Retina (tissue), 1 donor: ENCODE data around the gene PGAP3.
"Not testable (repeated sequence)": the region's sequence is repeated elsewhere in the genome, so short reads cannot be mapped to it uniquely, and the experiment has no call there.

Experiments
- DNase-seq: peaks from one replicate; pipeline ENCODE4 v3.0.0-alpha.2; 2016

The PGAP3 gene

DNA sequence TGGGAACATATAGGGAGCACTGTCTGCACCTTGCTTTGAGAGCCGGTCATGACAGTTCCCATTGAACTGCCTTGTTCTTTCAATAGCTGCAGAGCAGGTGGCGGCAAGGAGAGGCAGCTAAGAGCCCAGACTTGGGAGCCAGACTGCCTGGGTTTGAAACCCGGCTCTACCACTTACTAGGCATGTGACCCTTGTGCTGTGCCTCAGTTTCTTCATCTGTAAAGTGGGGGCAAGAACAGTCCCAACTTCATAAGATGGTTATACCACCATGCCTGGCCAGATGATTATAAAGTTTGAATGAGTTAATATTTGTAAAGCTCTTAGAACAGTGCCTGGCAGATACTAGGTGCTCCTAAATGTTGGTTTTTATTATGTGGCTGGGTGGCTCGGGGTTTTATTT is 26.4 kb upstream of the PGAP3 start:
- DNase-seq, result no peak

DNA sequence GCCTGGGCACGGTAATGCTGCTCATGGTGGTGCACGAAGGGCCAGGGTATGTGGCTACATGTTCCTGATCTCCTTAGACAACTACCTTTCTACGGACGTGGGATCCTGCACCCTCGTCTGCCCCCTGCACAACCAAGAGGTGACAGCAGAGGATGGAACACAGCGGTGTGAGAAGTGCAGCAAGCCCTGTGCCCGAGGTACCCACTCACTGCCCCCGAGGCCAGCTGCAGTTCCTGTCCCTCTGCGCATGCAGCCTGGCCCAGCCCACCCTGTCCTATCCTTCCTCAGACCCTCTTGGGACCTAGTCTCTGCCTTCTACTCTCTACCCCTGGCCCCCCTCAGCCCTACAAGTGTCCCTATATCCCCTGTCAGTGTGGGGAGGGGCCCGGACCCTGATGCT is 24.0 kb upstream of the PGAP3 start:
- no peak for DNase-seq

DNA sequence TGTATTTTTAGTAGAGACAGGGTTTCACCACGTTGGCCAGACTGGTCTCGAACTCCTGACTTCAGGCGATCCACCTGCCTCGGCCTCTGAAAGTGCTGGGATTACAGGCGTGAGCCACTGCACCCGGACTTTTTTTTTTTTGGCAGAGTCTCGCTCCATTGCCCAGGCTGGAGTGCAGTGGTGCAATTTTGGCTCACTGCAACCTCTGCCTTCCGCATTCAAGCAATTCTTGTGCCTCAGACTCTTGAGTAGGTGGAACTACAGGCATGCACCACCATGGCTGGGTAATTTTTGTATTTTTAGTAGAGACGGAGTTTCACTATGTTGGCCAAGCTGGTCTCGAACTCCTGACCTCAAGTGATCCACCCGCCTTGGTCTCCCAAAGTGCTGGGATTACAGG is 23.2 kb upstream of the PGAP3 start:
- not testable (repeated sequence) for DNase-seq

DNA sequence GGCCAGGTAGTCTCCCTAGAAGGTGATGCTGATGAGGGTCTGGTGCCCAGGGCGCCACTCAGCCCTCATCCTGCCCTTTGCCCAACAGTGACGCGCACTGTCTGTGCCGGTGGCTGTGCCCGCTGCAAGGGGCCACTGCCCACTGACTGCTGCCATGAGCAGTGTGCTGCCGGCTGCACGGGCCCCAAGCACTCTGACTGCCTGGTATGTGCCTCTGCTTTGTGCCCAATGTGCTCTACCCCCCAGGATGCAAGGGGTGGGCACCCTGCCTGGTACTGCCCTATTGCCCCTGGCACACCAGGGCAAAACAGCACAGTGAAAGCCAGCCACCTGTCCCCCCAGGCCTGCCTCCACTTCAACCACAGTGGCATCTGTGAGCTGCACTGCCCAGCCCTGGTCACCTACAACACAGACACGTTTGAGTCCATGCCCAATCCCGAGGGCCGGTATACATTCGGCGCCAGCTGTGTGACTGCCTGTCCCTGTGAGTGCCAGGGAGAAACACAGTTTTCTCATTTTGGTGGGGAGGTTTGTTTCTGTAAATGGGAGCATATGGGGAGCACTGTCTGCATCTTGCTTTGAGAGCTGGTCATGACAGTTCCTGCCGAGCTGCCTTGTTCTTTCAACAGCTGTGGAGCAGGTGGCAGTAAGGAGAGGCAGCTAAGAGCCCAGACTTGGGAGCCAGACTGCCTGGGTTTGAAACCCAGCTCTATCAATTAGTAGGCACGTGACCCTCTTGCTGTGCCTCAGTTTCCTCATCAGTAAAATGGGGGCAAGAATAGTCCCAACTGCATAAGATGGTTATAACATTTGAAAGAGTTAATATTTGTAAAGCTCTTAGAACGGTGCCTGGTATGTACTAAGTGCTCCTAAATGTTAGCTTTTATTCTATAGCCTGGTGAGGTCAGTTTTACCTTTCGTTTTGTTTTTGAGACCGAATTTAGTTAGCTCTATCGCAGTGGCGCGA is 22.4 kb upstream of the PGAP3 start:
- DNase-seq, result no peak

DNA sequence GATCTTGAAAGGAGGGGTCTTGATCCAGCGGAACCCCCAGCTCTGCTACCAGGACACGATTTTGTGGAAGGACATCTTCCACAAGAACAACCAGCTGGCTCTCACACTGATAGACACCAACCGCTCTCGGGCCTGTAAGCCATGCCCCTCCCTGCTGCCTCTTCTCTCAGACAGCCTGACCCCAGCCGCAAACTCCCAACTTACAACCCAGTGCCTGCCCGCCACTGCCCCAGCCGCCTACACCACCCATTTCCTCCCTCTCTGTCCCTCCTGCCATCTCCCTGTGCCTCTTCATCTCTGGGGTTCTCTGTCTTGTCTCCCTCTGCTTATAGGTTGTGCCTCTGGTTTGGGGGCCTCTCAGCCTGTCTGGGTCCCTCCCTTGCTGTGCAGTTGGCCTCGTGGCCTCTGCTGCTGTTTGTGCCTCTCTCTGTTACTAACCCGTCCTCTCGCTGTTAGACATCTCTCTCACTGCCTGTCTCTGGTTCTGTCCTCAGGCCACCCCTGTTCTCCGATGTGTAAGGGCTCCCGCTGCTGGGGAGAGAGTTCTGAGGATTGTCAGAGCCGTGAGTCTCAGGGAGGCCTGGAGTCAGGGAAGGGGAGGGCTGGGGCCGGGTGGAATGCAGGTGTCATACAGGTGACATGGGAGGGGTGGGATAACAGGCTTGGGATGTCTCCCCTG is 21.6 kb upstream of the PGAP3 start:
- no peak for DNase-seq

DNA sequence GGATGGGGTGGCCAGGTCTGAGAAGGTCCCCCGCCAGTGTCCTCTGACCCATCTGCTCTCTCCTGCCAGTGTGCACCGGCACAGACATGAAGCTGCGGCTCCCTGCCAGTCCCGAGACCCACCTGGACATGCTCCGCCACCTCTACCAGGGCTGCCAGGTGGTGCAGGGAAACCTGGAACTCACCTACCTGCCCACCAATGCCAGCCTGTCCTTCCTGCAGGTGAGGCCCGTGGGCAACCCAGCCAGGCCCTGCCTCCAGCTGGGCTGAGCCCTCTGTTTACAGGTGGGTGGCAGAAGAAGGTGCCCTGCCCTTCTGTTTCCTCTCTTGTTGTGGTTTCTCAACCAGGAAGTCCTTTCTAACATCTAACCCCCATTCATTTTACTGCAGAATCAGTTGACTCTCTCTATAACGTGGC is 19.1 kb upstream of the PGAP3 start:
- no peak for DNase-seq

DNA sequence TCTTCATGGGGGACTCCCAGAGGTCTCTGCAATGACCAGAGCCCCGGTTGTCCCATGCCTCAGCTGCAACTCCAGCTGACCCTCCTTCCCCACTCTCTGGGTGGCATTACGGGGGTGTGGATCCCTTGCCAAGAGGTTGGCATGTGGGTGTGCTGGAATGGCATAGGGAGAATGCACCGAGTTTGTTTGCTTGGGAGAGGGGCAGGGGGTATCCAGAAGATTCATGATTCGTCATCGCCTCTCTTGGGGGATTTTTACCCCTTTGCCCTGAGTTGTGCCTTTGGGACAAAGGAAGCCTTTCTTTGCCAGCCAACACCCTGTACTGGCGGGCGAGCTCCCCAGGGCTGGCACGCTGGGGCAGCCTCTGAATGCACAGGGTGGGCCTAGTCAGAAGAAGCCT is 18.5 kb upstream of the PGAP3 start:
- DNase-seq, result no peak

DNA sequence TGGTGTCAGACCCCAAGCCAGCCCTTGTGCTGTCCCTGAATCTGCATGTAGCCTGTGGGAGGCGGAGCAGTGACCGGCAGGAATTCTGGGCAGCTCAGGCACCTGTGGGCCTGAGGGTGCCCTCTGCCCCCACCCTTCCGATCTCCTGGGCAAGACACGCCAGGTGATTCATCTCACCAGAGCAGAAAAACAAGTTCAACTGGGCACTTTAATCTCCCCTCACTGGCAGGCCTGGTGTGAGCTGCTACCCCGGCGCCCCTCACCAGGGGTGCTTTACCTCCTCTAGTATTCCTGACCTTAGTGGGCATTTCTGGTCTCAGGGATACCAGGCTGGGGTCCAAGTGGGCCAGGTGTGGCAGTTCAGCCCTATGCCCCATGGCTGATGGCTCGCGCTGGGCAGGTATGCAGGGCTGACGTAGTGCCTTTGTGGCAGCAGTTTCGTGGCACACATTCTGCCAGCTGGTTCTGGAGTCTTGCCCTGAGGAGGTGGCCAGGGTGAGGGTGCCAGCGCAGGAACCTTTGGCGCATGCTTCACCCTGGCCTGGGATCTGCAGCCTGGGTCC is 18.0 kb upstream of the PGAP3 start:
- DNase-seq, result no peak

DNA sequence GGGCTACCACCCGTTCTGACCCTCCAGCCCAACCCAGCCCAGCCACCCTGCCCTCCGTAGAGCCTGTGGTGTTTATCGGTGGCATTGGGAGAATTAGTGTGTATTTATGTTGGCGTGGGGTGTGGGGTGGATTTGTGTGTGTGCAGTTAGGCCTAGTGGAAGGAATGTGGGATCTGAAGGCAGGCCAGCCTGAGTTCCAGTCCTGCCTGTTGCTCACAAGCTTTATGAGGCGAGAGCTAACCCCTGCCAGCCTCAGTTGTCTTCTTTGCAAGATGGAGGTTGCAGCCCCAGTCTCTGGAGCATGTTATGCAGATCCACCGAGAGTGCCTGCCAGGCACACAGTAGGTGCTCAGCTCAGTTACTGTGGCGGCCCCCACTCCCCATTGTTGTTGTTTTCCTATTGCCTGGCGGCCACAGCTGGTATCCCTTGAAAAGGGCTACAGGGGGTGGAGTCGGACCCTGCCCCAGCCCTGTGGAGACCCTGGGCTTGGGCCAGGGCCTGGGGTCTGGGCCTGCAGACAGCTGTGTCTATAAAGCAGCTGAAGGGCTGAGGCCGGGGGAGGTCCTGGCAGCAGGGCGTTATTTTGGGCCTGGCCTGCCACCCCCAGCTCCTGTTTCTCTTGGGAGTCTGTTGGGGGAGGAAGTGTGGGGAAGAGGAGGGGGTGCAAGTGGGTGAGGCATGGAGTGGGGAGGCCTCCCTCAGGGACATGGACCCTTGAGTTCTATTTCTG is 17.1 kb upstream of the PGAP3 start:
- DNase-seq, result no peak

DNA sequence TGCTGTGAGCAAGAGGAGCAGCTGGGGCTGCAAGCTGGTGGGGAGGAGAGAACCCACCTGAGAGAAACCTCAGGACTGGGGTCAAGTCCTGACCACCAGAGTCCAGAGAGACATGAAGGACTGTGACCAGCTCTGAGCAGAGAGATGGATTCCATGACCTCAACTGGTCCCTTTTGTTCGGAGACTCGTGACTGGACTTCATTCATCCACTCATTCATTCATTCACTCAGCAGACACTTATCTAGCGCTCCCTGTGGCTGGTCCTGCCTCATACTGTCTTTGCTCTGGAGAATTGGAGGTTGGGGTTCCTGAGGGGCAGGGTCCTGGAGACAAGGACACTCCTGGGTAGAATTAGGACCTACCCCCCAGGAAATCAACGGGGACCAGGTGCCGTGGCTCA is 16.1 kb upstream of the PGAP3 start:
- DNase-seq, result no peak

DNA sequence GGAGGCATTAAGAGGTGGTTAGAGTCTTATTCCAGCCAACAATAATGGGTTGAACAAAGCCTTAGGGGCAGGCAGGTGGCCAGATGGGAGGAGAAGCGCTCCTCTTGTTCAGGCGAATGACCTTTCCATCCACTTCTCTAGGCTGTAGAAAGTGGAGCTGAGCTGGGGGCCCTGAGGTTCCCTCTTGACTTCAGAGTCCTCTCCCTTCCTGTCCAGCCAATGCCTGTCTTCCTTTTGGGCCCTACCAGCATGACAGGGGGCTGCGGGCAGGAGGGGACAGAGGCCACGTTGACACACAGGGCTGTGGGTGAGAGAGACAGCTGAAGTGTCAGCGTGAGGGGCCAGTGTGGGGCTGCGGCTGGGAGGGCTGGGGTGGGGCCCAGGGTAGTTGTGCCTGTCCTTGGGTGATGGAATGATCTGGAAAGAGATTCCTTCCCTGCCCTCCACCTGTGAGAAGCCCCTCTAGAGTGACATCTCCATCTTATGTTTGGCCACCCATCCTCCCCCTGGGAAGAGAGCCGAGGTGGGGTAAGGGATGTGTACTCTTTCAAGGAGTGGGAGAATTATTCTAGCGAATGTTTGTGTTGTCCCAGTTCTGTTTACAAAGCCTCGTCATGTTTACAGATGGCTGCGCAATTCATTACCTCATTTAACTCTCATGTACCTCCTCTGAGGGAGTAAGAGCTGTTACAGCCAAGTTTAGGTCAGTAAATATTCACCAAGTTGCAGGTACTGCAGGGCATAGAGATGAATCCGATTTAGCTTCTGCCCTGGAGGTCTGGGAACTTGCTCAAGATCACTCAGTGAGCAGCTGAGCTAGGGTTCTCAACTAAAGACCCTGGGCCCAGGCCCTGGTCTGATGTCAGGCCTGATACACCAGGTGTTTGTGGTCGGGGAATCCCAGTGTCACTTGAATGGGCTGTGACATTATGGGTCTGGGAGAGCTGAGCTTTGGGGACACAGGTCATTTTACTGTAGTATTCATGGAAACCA is 15.3 kb upstream of the PGAP3 start:
- no peak for DNase-seq

DNA sequence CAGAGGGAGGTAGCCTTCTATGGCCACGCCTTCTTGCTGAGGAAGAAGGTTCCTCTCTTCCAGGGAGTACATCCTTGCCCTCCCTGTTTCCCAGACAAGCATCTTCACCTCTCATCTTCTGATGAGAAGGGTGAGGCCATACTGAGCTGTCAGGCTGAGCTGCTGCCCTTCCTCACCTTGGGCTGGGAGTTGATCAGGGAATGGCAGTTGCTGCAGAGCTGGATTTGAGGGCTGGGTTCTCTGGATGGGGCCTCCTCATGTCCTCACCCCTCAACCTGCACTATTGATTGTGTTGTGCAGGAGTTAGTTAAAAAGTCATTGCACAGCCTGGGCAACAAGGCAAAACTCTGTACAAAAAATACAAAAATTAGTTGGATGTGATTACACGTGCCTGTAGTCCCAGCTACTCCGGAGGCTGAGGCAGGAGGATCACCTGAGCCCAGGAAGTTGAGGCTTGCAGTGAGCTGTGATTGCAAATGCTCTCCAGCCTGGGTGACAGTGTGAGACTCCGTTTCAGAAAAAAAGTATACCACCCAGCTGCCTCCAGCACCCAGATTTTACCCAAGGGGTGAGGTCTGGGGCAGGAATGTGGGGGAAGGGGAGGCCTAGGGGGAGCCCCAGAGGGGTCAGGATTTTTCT is 14.0 kb upstream of the PGAP3 start:
- DNase-seq, result no peak

DNA sequence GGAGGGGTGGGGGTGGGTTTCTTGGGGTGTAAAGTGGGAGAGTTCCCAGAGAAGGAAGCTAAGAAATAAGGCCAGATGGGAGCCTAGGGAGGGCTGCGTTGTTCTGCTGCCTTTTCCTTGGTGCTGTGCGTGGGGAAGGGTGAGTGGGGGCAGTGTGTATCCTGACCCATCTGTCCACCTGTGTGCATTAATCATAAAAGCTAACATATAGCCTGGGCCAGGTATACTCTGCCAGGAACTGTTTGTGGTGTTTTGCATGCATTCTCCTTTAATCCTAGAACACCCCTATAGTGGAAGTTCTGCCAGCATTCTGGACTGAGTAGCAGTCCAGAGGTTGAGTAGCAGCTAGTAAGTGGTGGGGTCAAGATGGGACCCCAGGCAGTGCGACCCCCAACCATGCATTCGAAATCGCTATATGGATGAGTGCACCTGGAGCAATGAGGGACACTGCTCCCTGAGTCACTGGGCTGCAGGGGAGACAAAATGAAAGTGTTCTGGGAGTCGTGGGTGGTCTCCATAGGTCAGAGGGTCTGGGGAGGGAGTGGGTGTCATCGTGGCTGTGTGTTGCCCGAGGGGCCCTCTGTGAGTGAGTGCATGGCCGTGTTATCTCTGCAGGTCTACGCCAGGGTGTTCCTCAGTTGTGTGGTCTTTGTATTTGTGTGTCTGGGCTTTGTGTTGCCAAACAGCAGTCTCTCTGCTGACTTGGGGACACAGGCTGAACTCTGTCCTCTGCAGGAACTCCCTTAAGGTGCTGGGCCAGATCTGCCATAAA is 13.3 kb upstream of the PGAP3 start:
- peak; percentile 32 for DNase-seq

DNA sequence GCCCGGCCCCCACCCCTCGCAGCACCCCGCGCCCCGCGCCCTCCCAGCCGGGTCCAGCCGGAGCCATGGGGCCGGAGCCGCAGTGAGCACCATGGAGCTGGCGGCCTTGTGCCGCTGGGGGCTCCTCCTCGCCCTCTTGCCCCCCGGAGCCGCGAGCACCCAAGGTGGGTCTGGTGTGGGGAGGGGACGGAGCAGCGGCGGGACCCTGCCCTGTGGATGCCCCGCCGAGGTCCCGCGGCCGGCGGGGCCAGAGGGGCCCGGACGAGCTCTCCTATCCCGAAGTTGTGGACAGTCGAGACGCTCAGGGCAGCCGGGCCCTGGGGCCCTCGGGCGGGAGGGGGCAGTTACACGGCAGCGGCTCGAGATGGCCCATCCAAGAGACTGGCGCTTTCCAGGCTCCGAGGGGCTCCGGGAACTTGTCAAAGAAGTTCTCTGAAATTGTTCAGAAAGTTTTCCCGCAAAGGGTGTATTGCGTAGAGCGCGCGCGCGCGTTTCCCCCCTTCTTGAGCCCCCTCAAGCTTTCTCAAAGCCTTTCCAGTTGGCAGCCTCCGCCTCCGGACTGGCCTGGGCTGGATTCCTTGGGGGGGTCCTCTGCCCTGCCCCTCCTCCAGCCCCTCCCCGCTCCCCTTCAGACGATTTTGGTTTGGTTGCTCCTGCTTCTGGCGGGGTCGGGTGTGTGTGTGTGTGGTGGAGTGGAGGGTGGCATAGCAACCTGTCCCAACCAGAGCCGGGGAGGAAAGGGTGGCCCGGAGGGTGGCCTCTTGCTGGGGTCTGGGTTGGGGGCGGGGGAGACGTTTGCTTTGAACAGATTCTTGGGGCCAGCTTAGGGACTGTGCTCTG is 12.5 kb upstream of the PGAP3 start:
- DNase-seq, result peak; percentile 70

DNA sequence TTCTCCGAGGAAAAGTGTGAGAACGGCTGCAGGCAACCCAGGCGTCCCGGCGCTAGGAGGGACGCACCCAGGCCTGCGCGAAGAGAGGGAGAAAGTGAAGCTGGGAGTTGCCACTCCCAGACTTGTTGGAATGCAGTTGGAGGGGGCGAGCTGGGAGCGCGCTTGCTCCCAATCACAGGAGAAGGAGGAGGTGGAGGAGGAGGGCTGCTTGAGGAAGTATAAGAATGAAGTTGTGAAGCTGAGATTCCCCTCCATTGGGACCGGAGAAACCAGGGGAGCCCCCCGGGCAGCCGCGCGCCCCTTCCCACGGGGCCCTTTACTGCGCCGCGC is 11.9 kb upstream of the PGAP3 start, which contains the start of gene ERBB2:
TSS of gene ERBB2 (plus strand) at position 247 of the 330 bp plus-strand sequence. CDS start 175 bp downstream, outside the sequence.
- peak; percentile 67 for DNase-seq

DNA sequence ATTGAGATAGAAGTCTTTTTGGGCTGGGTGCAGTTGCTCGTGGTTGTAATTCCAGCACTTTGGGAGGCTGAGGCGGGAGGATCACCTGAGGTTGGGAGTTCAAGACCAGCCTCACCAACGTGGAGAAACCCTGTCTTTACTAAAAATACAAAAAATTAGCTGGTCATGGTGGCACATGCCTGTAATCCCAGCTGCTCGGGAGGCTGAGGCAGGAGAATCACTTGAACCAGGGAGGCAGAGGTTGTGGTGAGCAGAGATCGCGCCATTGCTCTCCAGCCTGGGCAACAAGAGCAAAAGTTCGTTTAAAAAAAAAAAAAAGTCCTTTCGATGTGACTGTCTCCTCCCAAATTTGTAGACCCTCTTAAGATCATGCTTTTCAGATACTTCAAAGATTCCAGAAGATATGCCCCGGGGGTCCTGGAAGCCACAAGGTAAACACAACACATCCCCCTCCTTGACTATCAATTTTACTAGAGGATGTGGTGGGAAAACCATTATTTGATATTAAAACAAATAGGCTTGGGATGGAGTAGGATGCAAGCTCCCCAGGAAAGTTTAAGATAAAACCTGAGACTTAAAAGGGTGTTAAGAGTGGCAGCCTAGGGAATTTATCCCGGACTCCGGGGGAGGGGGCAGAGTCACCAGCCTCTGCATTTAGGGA is 11.4 kb upstream of the PGAP3 start:
- not testable (repeated sequence) for DNase-seq

DNA sequence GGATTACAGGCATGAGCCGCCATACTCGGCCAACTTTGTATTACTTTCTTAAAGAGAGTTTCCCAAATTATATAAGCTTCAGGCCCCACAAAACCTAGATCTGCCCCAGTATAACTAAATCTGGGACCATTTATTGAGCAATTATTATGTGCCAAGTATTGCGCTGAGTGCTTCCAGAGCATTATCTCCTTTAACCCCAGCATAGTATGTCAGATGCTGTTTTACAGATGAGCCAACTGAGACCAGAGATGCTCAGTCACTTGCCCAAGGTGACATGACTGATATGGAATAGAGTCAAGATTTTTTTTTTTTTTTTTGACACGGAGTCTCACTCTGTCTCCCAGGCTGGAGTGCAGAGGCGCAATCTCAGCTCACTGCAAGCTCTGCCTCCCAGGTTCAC is 10.1 kb upstream of the PGAP3 start:
- no peak for DNase-seq

DNA sequence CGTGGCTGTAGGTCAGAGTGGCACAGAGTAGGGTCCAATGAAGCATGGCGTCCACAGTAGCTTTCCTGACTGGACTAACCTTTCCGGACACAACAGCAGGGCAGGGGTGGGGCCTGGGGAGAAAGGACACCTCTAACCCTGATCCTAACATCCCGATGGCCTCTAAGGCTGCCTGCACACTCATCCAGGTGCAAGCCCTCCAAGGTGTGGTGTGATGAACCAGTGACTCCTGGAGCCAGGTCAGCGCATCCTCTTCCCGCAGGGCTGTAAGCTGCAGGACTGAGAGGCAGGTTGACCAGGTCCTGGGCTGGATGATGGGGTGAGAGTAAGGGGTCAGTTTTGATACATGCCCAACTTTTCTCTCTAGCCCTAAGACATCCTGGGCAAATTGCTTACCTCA is 8.9 kb upstream of the PGAP3 start:
- no peak for DNase-seq

DNA sequence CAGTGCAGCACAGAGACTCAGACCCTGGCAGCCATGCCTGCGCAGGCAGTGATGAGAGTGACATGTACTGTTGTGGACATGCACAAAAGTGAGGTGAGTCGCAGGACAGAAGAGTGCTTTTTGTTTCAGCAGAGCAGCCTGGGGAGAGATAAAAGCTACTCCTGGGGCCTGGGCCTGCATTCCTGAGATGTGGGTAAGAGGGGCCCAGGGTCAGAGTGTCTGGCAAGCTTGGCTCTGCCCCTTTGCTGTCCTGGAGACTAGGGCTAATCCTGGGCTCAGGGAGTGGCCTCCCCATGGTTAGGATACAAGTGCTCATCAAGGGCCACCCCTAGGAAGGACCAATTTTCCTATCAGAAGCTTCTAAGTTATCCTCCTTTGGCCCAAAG is 7.2 kb upstream of the PGAP3 start:
- no peak for DNase-seq
